Iris pigment epithelial cell (primary cell): ENCODE results near the gene SIPA1L3.
"Not testable (repeated sequence)": the region's sequence is repeated elsewhere in the genome, so short reads cannot be mapped to it uniquely, and the experiment has no call there.

Source experiments
- DNase-seq: peaks from one replicate; pipeline ENCODE4 v3.0.0-alpha.2; 2011; ENCODE audit warnings: low read depth

Gene SIPA1L3

DNA sequence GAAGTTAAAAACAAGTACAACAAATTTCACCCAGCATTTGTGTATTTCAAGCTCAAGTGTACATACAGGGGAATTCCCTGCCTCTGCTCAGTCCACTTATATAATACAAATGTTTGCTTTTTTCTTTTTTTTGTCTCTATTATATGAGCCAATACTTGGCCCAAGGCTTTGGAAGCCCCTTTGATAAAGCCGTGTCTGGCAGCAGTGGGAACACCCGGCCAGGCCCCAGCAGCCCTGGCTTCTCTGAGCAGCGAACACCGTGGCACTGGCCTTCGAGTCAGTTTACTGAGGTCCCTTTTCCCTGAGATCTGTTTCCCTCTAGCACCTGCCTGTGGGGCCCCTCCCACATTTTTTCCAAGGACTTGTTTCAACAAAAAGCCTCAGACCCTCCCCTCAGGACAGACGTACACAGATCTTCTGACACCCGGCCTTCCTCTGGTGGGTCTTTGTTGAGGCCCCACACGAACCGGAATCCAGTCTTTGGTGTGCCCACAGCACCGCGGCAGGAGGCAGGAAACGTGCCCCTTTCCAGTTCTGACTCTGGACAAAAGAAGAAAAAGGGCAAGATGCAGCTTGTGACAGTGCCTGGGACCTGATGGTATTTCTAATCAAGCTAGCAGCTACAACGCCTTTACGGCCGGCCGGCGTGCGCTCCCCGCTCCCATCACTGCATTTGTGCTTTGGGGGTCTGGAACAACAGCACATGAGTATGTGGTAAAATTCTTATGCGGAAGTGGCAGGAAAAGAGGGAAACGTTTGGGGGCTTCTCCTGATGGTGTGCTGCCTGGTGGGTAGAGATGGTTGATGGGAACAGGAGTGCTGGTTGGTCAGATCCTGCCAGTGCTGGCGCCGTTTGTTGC, 13.8 kb downstream of the SIPA1L3 start:
- no peak for DNase-seq

- not testable (repeated sequence) for DNase-seq
Observed at GRCh38 chr19:37924573-37924972, 17.6 kb downstream of the SIPA1L3 start.

DNA sequence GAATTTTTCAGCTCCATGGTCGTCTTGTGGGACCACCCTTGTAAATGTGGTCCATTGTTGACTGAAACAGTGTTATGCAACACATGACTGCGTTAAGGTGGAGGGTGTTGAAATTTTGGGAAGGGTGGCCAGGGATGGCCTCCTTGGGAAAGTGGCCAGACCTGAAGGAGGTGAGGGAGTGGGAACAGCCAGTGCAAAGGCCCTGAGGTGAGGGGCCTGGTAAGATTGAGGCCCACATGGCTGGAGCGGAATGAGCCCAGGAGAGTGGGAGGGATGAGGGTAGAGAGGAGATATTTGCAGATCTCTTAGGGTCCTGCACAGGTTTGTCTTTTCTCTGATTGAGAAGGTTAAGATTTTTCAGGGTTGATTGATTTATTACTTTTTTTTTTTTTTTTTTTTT, 18.2 kb downstream of the SIPA1L3 start:
- no peak for DNase-seq

- DNase-seq = no peak
Observed at GRCh38 chr19:37926255-37926654, 19.2 kb downstream of the SIPA1L3 start.

GRCh38 chr19:37926711-37927110, 19.7 kb downstream of the SIPA1L3 start:
- no peak for DNase-seq

- DNase-seq = no peak
Observed at GRCh38 chr19:37928527-37929286, 21.7 kb downstream of the SIPA1L3 start.

DNA sequence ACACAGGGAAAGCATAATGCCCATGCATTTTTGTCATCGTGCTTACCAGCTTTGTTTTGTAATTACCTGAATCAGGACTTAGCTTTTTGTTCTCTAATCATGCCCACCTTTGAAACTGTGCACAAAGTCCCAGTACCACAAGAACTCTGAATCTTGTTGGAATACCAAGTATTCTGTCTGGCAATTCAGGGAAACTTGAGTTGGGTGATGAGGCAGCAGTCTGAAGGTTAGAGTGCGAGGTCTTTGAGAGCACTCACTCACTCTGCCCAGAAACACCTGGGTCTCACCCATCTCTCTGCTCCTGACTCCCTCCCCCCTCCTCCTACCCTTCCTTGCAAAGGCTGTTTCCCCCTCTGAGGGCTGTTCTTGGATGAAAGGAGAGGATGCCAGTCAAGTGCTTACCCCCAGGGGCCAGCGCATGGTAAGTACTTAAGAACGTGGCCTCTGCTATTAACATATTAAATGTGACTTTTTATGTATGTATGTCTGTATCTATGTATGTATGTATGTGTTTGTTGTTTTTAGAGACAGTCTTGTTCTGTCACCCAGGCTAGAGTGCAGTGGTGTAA, 22.4 kb downstream of the SIPA1L3 start:
- no peak for DNase-seq

DNA sequence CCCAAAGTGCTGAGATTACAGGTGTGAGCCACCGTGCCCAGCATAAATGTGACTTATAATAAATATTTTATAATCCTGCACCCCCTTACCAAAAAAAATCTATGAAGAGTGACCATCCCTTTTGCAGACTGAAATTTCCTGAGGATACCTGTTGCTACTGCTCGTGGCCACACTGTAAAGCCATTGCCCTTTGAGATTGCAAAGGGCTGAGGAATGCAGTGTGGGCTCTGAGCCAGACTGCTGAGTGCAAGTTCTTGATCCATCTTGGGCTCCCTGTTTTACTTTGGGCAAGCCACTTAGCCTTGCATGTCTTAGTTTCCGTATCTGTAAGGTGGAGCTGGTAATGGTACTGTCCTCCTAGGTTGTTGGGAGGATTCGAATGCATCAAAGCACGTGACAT, 23.4 kb downstream of the SIPA1L3 start:
- peak; percentile 58 for DNase-seq

GRCh38 chr19:37931881-37932655, 25.1 kb downstream of the SIPA1L3 start:
- peak; percentile 68 for DNase-seq

- DNase-seq = peak; percentile 53
Observed at GRCh38 chr19:37932985-37933936, 26.3 kb downstream of the SIPA1L3 start.

- DNase-seq = peak; percentile 23
Observed at GRCh38 chr19:37933937-37934358, 26.9 kb downstream of the SIPA1L3 start.

DNA sequence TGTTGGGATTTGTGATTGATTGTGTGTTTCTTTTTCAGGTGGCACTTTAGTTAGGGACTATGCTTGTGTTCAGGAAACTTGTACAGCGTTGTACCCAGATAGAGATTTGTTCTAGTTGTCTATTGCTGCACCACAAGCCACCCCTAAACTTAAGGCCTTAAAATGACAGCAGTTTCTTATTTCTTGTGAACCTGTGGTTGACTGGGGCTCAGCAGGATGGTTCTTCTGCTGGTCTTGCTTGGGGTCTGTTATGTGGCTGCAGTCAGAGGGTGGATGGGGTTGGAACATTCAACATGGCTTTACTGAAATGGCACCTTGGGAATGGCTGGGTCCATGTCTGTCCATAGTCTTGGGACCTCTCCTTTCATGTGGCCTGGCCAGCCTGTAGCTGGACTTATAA, 28.3 kb downstream of the SIPA1L3 start:
- no peak for DNase-seq

- DNase-seq = no peak
Observed at GRCh38 chr19:37936166-37936565, 29.2 kb downstream of the SIPA1L3 start.

GRCh38 chr19:37936886-37937285, 29.9 kb downstream of the SIPA1L3 start:
- DNase-seq = no peak

DNA sequence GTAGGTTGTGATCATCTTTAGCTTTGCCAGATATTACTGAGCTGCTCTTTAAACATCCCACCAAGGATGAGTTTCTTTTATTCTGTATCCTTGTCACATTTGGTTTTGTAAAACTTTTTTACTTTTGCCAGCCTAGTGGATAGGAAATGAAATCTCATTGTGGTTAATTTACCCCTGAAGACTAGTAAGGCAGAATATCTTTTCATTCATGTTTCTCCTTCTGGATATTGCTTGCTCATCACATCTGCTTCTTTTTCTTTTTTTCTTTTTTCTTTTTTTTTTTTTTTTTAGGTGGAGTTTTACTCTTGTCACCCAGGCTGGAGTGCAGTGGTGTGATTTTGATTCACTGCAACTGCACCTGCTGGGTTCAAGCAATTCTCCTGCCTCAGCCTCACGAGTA, 31.3 kb downstream of the SIPA1L3 start:
- no peak for DNase-seq

GRCh38 chr19:37941782-37942515, 34.9 kb downstream of the SIPA1L3 start:
- DNase-seq = no peak

GRCh38 chr19:37942516-37942902, 35.5 kb downstream of the SIPA1L3 start:
- DNase-seq = no peak

DNA sequence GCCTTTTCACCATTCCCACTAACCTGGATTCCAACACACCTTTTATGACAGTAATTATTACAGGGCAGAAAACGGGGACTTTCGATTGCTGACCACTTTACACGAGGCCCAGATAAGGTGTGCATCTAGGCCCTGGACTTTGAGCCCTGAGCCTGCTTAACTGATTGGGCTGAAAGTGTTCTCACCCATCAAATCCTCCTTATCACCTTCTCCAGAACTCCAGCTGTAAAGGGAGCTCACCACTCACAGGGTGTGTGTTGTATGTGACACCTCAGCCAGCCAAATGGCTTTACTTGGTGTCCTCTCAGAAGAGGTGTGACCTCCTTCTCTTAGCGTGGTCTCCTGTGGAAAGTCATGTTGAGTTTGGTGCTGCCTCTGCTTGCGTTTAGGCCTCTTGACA, 36.5 kb downstream of the SIPA1L3 start:
- DNase-seq = no peak

GRCh38 chr19:37946132-37946531, 39.1 kb downstream of the SIPA1L3 start:
- no peak for DNase-seq

DNA sequence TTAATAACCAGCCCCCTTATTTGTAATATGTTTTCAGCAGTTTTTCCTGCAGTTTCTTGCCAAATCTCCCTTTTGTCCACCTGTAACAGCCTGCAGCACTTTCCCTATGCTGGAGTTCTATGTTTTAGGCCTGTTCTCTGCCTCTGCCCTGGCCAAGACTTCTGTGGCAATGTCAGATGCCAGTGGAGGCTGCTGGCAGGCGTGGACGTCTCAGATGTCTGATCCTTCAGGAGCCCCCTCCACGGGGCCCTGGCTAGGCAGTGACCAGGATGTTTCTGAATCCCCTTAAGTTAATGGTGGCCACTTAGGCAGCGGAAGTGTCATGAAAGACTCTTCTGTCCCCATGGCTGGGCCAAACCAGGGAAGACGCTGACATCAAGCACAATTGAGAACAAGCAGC, 40.8 kb downstream of the SIPA1L3 start:
- no peak for DNase-seq
